SU-DHL-6 (cell line): ENCODE results near the gene ARAP3.

Experiments used
- H2AFZ ChIP-seq: fragments of 200-600 bp; sonication (generic); 2 replicates; pipeline ENCODE4 v1.6.1; 2014; ENCODE audit warnings: low read depth, mild to moderate bottlenecking, moderate library complexity, mixed read lengths, antibody characterized with exemption, low read length; ENCODE audit not compliant: severe bottlenecking
- H3F3A ChIP-seq: fragments of 200-600 bp; shearing (Covaris generic); 2 replicates; pipeline ENCODE4 v1.6.0; 2016; ENCODE audit warnings: antibody characterized with exemption, mild to moderate bottlenecking; ENCODE audit not compliant: insufficient read depth
- H3K27ac ChIP-seq: fragments of 200-600 bp; sonication (generic); 2 replicates; pipeline ENCODE4 v1.5.1; 2016; ENCODE audit warnings: low read depth, mild to moderate bottlenecking, low read length, moderate library complexity, mixed read lengths
- H3K27me3 ChIP-seq: fragments of 200-600 bp; sonication (generic), shearing (Covaris generic); 2 replicates; pipeline ENCODE4 v1.6.0; 2014; ENCODE audit warnings: mild to moderate bottlenecking, low read length
- H3K36me3 ChIP-seq: fragments of 200-600 bp; sonication (generic); 2 replicates; pipeline ENCODE4 v1.6.1; 2014; ENCODE audit warnings: mild to moderate bottlenecking, low read length, mixed read lengths
- H3K4me2 ChIP-seq: fragments of 300-600, 200-600 bp; shearing (Covaris generic), sonication (generic); 2 replicates; pipeline ENCODE4 v1.6.0; 2014; ENCODE audit warnings: low read length, low read depth, mild to moderate bottlenecking; ENCODE audit not compliant: poor library complexity, severe bottlenecking
- H3K4me3 ChIP-seq: fragments of 200-600 bp; sonication (generic); 2 replicates; pipeline ENCODE4 v1.5.1; 2014; ENCODE audit warnings: antibody characterized with exemption, low read length, mild to moderate bottlenecking, mixed read lengths; ENCODE audit not compliant: insufficient read depth, poor library complexity, severe bottlenecking
- H3K79me2 ChIP-seq: fragments of 200-600 bp; sonication (generic); 2 replicates; pipeline ENCODE4 v1.6.1; 2014; ENCODE audit warnings: mild to moderate bottlenecking, low read length, moderate library complexity; ENCODE audit not compliant: insufficient read depth
- H3K9ac ChIP-seq: fragments of 200-600 bp; sonication (generic); 2 replicates; pipeline ENCODE4 v1.7.0; 2014; ENCODE audit warnings: mild to moderate bottlenecking, low read length
- H3K9me2 ChIP-seq: fragments of 200-600 bp; sonication (generic); replicated peaks from 2 replicates; pipeline ENCODE4 v1.6.1; 2014; ENCODE audit warnings: low read length; ENCODE audit not compliant: insufficient read depth
- H3K9me3 ChIP-seq: fragments of 200-600 bp; sonication (generic); 2 replicates; pipeline ENCODE4 v1.6.1; 2014; ENCODE audit warnings: low read length, mixed read lengths; ENCODE audit not compliant: insufficient read depth
- H4K20me1 ChIP-seq: fragments of 200-600 bp; sonication (generic); 2 replicates; pipeline ENCODE4 v1.6.1; 2014; ENCODE audit warnings: low read depth, mild to moderate bottlenecking, antibody characterized with exemption, low read length, moderate library complexity, mixed read lengths
- CTCF ChIP-seq: fragments of 200-600 bp; sonication (generic); IDR thresholded peaks from one replicate; pipeline ENCODE4 v1.5.1; 2017; ENCODE audit warnings: antibody characterized with exemption, mild to moderate bottlenecking, low read length, moderate library complexity; ENCODE audit not compliant: insufficient read depth, poor library complexity, severe bottlenecking
- EZH2phosphoT487 ChIP-seq: fragments of 200-600 bp; sonication (generic), shearing (Covaris generic); conservative IDR thresholded peaks from 2 replicates; pipeline ENCODE4 v1.6.1; 2018; ENCODE audit warnings: mild to moderate bottlenecking, antibody characterized with exemption, low read length, moderate library complexity, mixed read lengths

ARAP3 gene

GRCh38 chr5:141672841-141673813 lies 8.9 kb downstream of the ARAP3 start:
- Histone ChIP-seq H3K9ac (no peak overlapping the region), H4K20me1 (no peaks in the 10 kb centered on the region), H3K4me3 (no peak overlapping the region), H3K4me2 (no peak overlapping the region), H3F3A (no peaks in the 10 kb centered on the region), H3K9me2 (no peaks in the 10 kb centered on the region), H3K36me3 (no peaks in the 10 kb centered on the region), H2AFZ (no peak overlapping the region), H3K27me3 (no peaks in the 10 kb centered on the region), H3K9me3 (no peaks in the 10 kb centered on the region), H3K79me2 (no peaks in the 10 kb centered on the region), H3K27ac (no peak overlapping the region)
- TF ChIP-seq CTCF (no peak), EZH2phosphoT487 (no peak)

- TF ChIP-seq CTCF (no peak), EZH2phosphoT487 (no peak)
- no peaks in the 10 kb centered on the region for H3K9me3 ChIP-seq
Measured at GRCh38 chr5:141672071-141672840, 9.8 kb downstream of the ARAP3 start.

GRCh38 chr5:141669520-141669919 lies 12.5 kb downstream of the ARAP3 start:
- H3K4me2 ChIP-seq = no peak overlapping the region
- H3K79me2 ChIP-seq = no peaks in the 10 kb centered on the region
- H3K9me3 ChIP-seq = no peaks in the 10 kb centered on the region
- no peaks in the 10 kb centered on the region for H4K20me1 ChIP-seq
- no peaks in the 10 kb centered on the region for H3K9me2 ChIP-seq
- no peaks in the 10 kb centered on the region for H3F3A ChIP-seq
- no peaks in the 10 kb centered on the region for H3K27me3 ChIP-seq
- no peak overlapping the region for H2AFZ ChIP-seq
- H3K27ac ChIP-seq = no peak overlapping the region
- TF ChIP-seq CTCF (no peak), EZH2phosphoT487 (no peak)
- H3K9ac ChIP-seq = no peak overlapping the region
- no peak overlapping the region for H3K4me3 ChIP-seq
- H3K36me3 ChIP-seq = no peaks in the 10 kb centered on the region

More at GRCh38 chr5:141672071-141672840, 9.8 kb downstream of the ARAP3 start:
- Histone ChIP-seq H4K20me1 (no peaks in the 10 kb centered on the region), H3K9ac (no peak overlapping the region), H3K9me2 (no peaks in the 10 kb centered on the region), H3F3A (no peaks in the 10 kb centered on the region), H3K4me2 (no peak overlapping the region), H3K27ac (no peak overlapping the region), H3K4me3 (no peak overlapping the region), H3K36me3 (no peaks in the 10 kb centered on the region), H3K79me2 (no peaks in the 10 kb centered on the region), H3K27me3 (no peaks in the 10 kb centered on the region), H2AFZ (no peak overlapping the region)
